ENCODE measurements around the gene HPS4. TPM values are rescaled to one million over a fixed set of nuclear protein-coding genes. Genes with fewer than 3 reads are reported as not detected.

HPS4 gene
- total RNA-seq, 1 experiment from 2014 or later, result 19.9 TPM

GRCh38 chr22:26502688-26503561 is 19.3 kb upstream of the HPS4 start:
- CTCF ChIA-PET, result no interaction called here

GRCh38 chr22:26501996-26502395 is 18.4 kb upstream of the HPS4 start:
- Histone ChIP-seq H3K9ac (ENCODE audit: low read length) (no peak overlapping the region), H3K4me3 (ENCODE audit: low read length) (no peak overlapping the region)
- POLR2A ChIA-PET (ENCODE audit: unreplicated experiment), result no interaction called here

More at GRCh38 chr22:26502688-26503561, 19.3 kb upstream of the HPS4 start:
- ATAC-seq (peak; percentile 56), DNase-seq (peak; percentile 18)
- no peaks in the 10 kb centered on the region for H4K20me1 ChIP-seq (ENCODE audit: low read length)
- TF ChIP-seq, protein P1, sequence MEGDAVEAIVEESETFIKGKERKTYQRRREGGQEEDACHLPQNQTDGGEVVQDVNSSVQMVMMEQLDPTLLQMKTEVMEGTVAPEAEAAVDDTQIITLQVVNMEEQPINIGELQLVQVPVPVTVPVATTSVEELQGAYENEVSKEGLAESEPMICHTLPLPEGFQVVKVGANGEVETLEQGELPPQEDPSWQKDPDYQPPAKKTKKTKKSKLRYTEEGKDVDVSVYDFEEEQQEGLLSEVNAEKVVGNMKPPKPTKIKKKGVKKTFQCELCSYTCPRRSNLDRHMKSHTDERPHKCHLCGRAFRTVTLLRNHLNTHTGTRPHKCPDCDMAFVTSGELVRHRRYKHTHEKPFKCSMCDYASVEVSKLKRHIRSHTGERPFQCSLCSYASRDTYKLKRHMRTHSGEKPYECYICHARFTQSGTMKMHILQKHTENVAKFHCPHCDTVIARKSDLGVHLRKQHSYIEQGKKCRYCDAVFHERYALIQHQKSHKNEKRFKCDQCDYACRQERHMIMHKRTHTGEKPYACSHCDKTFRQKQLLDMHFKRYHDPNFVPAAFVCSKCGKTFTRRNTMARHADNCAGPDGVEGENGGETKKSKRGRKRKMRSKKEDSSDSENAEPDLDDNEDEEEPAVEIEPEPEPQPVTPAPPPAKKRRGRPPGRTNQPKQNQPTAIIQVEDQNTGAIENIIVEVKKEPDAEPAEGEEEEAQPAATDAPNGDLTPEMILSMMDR (conservative IDR thresholded peaks at IDR 0.05; ENCODE audit: low read depth, low read length), result peak; percentile 64
- TF ChIP-seq EZH2 (IDR thresholded peaks at IDR 0.05; ENCODE audit: low read length, unreplicated experiment) (no peak), EZH2phosphoT487 (IDR thresholded peaks at IDR 0.05; ENCODE audit: borderline replicate concordance, low read length) (no peak)
- H3K27ac ChIP-seq (ENCODE audit: low read length), result no peak overlapping the region
- no peak overlapping the region for H2AFZ ChIP-seq (ENCODE audit: low read length)
- no peak overlapping the region for H3K4me2 ChIP-seq (ENCODE audit: low read length)
- H3K4me3 ChIP-seq (ENCODE audit: low read length), result no peak overlapping the region
- no peaks in the 10 kb centered on the region for H3F3A ChIP-seq (ENCODE audit: low read length, unreplicated experiment)
- intact Hi-C loops (cut with micrococcal nuclease), result no loop called here
- H3K79me2 ChIP-seq (ENCODE audit: low read length), result no peaks in the 10 kb centered on the region
- peaks cover 32% of the 10 kb centered on the region for H3K36me3 ChIP-seq (ENCODE audit: low read depth, low read length)
- POLR2A ChIA-PET (ENCODE audit: unreplicated experiment), result no interaction called here
- H3K27me3 ChIP-seq (ENCODE audit: low read length), result no peaks in the 10 kb centered on the region
- no peaks in the 10 kb centered on the region for H3K4me1 ChIP-seq (ENCODE audit: insufficient read depth, low read length)
- no peak overlapping the region for H3K9ac ChIP-seq (ENCODE audit: low read length)
- no peaks in the 10 kb centered on the region for H3K9me2 ChIP-seq (replicated peaks; ENCODE audit: low read length)
- BruUV-seq (replicated peaks), result no TSS peak
- no peaks in the 10 kb centered on the region for H3K9me3 ChIP-seq (ENCODE audit: low read length)

DNA sequence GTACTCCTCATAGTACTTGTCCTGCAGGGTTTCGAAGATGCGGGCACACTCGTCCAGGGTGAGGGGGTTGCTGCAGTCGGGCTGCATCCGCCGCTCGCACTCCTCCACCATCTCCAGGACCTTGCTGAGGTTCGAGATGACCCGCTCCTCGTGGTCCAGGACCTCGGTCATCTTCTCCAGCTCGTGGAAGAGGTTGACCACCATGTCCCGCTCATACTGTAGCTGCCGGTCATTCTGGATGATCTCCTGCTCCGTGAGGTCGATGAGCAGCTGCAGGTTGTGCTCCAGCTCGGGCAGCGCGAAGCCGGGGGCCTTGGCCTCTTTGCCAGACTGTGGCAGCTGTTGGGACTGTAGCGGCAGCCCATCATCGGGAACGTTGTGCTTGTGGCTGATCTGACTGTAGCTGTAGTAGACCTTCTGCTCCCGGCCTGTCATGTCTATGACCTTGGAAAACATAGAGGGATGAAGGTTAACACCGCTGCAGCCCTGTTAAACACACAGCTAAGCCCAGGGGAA is 15.7 kb upstream of the HPS4 start:
- CTCF ChIA-PET, result no interaction called here
- no TSS peak for BruUV-seq (replicated peaks)

More at GRCh38 chr22:26501996-26502395, 18.4 kb upstream of the HPS4 start:
- no peaks in the 10 kb centered on the region for H3F3A ChIP-seq (ENCODE audit: low read length, unreplicated experiment)
- no peak for TF ChIP-seq EZH2phosphoT487 (IDR thresholded peaks at IDR 0.05; ENCODE audit: borderline replicate concordance, low read length)
- no peak for TF ChIP-seq EZH2 (IDR thresholded peaks at IDR 0.05; ENCODE audit: low read length, unreplicated experiment)
- no peaks in the 10 kb centered on the region for H3K27me3 ChIP-seq (ENCODE audit: low read length)
- peaks cover 30% of the 10 kb centered on the region for H3K36me3 ChIP-seq (ENCODE audit: low read depth, low read length)
- DNase-seq (no peak), ATAC-seq (no peak)
- CTCF ChIA-PET, result no interaction called here
- H4K20me1 ChIP-seq (ENCODE audit: low read length), result no peaks in the 10 kb centered on the region
- intact Hi-C loops (cut with micrococcal nuclease), result no loop called here
- H3K27ac ChIP-seq (ENCODE audit: low read length), result no peak overlapping the region
- no peaks in the 10 kb centered on the region for H3K9me2 ChIP-seq (replicated peaks; ENCODE audit: low read length)
- H3K4me2 ChIP-seq (ENCODE audit: low read length), result no peak overlapping the region
- H3K79me2 ChIP-seq (ENCODE audit: low read length), result no peaks in the 10 kb centered on the region
- H2AFZ ChIP-seq (ENCODE audit: low read length), result no peak overlapping the region
- no peaks in the 10 kb centered on the region for H3K9me3 ChIP-seq (ENCODE audit: low read length)
- no TSS peak for BruUV-seq (replicated peaks)
- H3K4me1 ChIP-seq (ENCODE audit: insufficient read depth, low read length), result no peaks in the 10 kb centered on the region

More for the DNA sequence above, 15.7 kb upstream of the HPS4 start:
- no peaks in the 10 kb centered on the region for H3K79me2 ChIP-seq (ENCODE audit: low read length)
- no peak overlapping the region for H3K27ac ChIP-seq (ENCODE audit: low read length)
- DNase-seq (no peak), ATAC-seq (no peak)
- no peak overlapping the region for H2AFZ ChIP-seq (ENCODE audit: low read length)
- H3K9me2 ChIP-seq (replicated peaks; ENCODE audit: low read length), result no peaks in the 10 kb centered on the region
- H3K9ac ChIP-seq (ENCODE audit: low read length), result no peak overlapping the region
- no peak overlapping the region for H3K4me3 ChIP-seq (ENCODE audit: low read length)
- H3K27me3 ChIP-seq (ENCODE audit: low read length), result no peaks in the 10 kb centered on the region
- TF ChIP-seq EZH2phosphoT487 (IDR thresholded peaks at IDR 0.05; ENCODE audit: borderline replicate concordance, low read length) (no peak), EZH2 (IDR thresholded peaks at IDR 0.05; ENCODE audit: low read length, unreplicated experiment) (no peak)
- TF ChIP-seq, protein P1 (conservative IDR thresholded peaks at IDR 0.05; ENCODE audit: low read depth, low read length), result no peak
- peaks cover 40% of the 10 kb centered on the region for H3K36me3 ChIP-seq (ENCODE audit: low read depth, low read length)
- no peaks in the 10 kb centered on the region for H3F3A ChIP-seq (ENCODE audit: low read length, unreplicated experiment)
- H3K4me2 ChIP-seq (ENCODE audit: low read length), result no peak overlapping the region
- H3K4me1 ChIP-seq (ENCODE audit: insufficient read depth, low read length), result no peaks in the 10 kb centered on the region
- no peaks in the 10 kb centered on the region for H4K20me1 ChIP-seq (ENCODE audit: low read length)
- no peaks in the 10 kb centered on the region for H3K9me3 ChIP-seq (ENCODE audit: low read length)
- intact Hi-C loops (cut with micrococcal nuclease), result no loop called here
- POLR2A ChIA-PET (ENCODE audit: unreplicated experiment), result no interaction called here

Data from PC-3 (cell line).